ENCODE data around the gene NRTN.

The NRTN gene

DNA sequence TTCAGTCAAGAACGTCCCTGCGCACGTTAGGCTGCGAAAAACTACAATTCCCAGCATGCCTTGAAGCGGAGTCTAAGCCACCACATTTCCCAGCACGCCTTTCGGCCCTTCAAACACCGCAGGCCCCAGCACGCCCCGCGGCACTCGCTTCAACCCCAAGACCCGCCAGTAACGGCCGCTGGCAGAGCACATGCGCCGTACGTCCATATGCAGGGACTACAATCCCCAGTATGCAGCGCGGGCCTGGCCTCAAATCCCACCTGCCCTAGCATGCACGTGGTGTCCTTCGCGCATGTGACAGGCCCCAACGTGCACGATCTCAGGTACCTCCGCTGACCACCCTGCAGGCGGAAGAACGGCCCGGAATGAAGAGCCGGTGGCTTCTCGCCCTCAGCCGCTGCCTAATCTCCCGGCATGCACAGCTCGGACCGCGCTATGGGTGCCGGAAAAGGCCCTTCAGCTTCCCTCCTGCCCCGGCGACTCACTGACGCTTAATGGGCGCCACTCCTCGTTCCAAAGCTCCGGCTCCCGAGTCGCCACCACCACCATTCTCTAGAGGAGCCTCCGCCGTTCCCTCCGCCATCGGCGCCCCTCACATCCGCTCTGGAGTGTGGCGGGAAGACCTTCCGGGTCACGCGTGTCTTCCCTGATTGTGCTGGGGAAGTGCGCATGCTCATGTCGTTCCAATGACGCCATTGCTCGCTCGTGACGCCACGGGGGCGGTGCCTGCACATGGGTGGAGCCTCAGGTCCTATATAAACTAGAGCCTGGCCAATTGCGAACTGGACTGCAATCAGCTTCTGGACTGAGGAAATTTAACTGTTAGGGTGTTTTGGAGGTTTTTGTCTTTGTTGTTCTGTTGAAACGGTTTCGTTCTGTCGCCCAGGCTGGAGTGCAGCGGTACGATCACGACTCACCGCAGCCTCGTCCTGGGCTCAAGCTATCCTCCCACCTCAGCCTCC, 14.0 kb upstream of the NRTN start, which contains the start of gene DUS3L:
TSS of gene DUS3L (minus strand) at position 605 of the 962 bp plus-strand sequence. CDS start at position 583, 22 bp downstream.
- peak; percentile 92 to 95 for DNase-seq

DNA sequence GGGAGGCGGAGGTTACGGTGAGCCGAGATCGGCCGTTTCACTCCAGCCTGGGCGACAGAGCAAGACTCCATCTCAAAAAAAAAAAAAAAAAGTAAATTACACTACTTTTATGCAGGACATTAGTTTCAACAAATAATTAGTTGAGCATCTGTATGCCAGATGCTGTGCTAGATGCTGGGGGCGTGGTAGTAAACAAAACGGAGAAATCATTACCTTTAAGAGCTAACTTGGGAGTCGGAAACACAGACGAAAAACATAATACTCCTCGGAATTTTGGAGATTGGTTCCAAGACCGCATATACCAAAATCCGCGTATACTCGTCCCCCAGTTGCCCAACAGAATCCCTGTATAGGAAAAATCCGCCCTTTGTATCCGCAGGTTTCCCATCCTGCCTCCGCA, 12.6 kb upstream of the NRTN start:
- DNase-seq = no peak

DNA sequence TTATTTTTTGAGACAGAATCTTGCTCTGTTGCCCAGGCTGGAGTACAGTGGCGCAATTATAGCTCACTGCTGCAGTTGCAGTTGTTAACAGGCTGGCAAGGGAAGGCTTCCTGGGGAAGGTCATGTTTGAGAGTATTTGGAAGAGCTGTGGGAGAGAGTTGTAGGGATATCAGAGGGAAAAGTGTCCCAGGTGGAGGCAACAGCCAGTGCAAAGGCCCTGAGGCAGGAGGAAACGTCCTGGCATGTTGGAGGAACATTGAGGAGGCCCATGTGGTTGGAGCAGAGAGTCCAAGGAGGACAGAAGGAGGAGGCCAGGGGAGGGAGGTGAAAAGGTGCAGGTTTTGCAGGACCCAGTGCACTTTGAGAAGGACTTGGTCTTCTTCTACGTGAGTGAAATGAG, 11.7 kb upstream of the NRTN start:
- no peak for DNase-seq

- no peak for DNase-seq
Measured at GRCh38 chr19:5795382-5795919, 9.4 kb upstream of the NRTN start.

DNA sequence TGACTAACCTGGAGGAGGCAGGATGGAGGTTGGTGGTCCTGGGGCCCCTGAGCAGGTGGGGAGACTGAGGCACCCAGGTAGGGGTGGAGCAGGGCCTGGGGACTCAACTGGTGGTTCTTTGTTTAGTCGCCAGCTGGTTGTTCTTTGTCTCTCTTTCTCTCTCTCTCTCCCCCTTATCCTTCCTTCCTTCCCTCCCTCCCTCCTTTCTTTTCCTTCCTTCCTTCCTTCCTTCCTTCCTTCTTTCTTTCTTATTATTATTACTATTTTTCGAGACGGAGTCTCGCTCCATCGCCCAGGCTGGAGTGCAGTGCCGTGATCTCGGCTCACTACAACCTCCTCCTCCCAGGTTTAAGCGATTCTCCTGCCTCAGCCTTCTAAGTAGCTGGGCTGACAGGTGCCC, 6.6 kb upstream of the NRTN start:
- DNase-seq = no peak

DNA sequence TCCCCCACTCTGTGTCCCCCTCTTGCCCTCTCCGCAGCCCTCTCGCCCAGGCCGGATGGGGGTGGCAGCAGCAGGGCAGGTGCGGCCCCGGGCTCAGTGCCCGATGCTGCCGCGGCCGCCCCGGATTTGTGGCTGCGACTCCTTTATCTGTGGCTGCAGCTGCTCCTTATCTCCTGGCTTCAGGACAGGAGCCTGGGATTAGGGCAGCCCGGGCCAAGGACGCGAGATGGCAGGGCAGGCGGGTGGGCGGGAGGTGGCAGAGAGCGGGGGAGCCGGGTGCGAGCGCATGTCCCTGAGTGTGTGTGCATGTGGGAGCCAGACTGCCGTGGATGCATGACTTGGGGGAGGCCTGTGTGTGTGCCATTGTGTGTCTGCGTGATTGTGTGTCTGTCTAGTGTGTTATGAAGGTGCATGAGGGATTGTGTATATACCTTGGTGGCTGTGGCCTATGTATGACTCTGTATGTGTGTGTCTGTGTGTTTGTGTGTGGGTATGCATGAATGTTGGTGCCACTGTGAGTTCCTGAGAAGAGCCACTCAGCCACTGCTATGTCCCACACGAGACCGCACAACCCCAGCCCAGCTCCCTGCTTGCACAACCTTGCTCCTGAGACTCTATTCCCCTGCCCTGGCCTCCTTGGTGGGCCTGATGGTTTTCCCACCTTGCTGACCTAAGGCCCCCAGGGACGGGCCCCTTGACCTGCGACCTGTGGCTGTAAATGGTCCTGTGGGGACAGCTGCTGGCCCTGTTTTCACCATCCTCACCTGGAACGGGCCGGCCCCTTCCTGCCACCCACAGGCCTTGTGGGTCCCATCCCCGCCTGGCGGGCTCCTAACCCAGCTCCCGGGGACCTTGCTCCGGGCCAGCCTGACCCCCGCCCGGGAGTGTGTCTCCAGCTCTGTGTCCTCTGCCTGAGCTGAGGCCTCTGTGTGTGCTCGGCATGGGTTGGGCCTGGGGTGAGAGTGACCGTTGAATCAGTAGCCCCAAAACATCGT, 5.3 kb upstream of the NRTN start:
- DNase-seq = no peak

- DNase-seq = no peak
Measured at GRCh38 chr19:5800361-5801270, 4.3 kb upstream of the NRTN start.

GRCh38 chr19:5801796-5802619, 2.9 kb upstream of the NRTN start:
- DNase-seq = no peak

GRCh38 chr19:5803441-5803751, 1.5 kb upstream of the NRTN start:
- DNase-seq = no peak

DNA sequence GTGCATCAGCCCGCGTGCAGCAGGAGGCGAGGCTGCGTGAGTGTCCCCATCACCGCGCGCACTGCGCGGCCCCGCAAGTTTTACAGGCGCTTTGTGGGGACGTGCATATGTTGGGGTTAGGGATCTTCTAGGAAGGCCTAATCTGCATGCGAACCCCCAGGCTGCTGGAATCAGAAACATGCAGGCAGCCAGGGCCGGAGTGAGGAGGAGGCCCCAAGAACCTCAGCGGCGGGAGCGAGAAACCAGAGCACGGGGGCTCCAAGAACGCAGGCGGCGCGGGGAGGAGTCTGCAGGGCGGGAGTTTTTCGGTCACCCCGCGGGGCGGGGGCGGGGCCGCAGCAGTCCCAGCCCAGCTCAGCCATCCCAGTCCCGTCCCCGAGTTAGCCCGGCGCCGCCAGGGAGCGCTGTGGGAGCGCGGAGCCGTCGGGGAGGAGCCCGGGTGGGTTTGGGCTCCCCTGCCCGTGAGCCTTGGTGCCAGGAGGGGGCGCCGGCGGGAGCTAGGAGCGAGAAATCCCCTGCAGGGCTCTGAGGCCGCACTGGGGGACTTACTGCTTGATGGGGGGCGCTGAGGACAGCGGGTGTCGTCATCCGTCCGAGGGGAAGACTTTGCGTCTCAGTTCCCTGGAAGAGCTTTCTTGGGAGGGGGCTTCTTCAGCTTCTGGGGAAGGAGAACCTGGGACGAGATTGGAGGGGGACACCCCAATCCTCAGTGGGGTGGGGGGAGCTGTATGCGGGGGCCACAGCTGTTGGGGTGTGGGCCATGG, 933 bp upstream of the NRTN start:
- DNase-seq = peak; percentile 87 to 89

- peak; percentile 44 to 51 for DNase-seq
Measured at GRCh38 chr19:5805462-5806132, 730 bp downstream of the NRTN start.

DNA sequence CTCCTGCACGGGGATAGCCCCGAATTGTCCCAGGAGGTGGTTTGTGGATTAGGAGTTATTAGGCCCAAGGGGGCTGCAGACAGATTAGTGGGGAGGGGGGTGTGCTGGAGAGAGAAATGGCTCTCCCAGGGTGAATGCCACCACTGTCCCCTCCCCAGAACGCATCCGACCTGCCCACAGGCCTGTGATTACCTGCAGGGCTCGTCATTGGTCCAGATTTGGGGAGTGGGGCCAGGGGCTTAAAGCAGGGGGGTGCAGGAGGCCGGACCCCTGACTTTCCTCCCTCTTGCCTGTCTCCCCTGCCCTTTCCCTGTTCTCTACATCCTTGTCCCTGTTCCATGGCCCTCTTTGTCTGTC, 1.2 kb downstream of the NRTN start:
- no peak for DNase-seq

GRCh38 chr19:5806905-5807304, 2.0 kb downstream of the NRTN start:
- DNase-seq = no peak

- no peak for DNase-seq
Measured at GRCh38 chr19:5808120-5808816, 3.4 kb downstream of the NRTN start.

- DNase-seq = peak; percentile 38 to 57
Measured at GRCh38 chr19:5809053-5809452, 4.2 kb downstream of the NRTN start.

DNA sequence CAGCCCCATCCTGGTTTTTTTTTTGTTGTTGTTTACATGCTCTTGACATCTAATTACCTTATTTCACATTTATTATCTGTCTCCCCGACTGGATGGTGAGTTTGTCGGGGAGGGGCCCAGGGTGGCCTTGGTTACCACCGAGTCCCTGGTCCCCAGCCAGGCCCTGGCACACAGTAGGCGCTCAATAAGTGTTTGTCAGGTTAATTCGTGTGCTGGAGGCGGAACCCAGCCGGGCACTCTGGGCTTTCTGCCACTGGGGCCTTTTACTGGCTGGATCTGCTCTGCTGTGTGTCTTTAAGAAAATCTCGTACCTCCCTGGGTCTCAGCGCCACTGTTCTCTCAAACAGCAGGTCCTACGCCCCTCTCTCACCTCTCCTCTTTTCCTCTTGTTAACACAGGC, 4.6 kb downstream of the NRTN start:
- no peak for DNase-seq

DNA sequence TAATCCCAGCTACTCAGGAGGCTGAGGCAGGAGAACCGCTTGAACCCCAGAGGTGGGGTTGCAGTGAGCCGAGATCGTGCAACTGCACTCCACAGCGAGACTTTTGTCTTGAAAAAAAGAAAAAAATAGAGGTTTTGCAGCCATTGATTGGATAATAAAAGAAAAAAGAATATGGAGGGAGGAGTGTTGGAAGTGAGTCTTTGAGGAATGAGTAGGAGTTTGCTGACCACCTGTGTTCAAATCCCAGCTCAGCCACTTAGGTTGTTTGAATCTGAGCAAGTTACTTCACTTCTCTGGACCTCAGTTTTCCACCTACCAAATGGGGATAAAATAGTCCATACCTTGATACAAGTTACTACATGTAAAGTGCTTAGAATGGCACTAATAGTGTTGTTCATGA, 6.2 kb downstream of the NRTN start:
- no peak for DNase-seq

- DNase-seq = no peak
Measured at GRCh38 chr19:5814123-5814851, 9.4 kb downstream of the NRTN start.

GRCh38 chr19:5814852-5815246, 10.0 kb downstream of the NRTN start:
- no peak for DNase-seq

Measured in AML-193 (cell line).